Osteocyte (in vitro differentiated cells): ENCODE results near the gene OSBPL8. TPM values are rescaled to one million over a fixed set of nuclear protein-coding genes. Genes with fewer than 3 reads are reported as not detected.
"Not testable (repeated sequence)": the region's sequence is repeated elsewhere in the genome, so short reads cannot be mapped to it uniquely, and the experiment has no call there.

Experiments
- DNase-seq: peaks from one replicate; pipeline ENCODE4 v3.0.0; 2021; ENCODE audit warnings: mixed read lengths; ENCODE audit not compliant: unreplicated experiment; ENCODE audit errors: extremely low spot score
- H3K27ac Mint-ChIP-seq: one replicate; pipeline ENCODE4 v1.8.0; 2021; ENCODE audit warnings: mild to moderate bottlenecking, mixed read lengths; ENCODE audit not compliant: unreplicated experiment
- H3K27me3 Mint-ChIP-seq: one replicate; pipeline ENCODE4 v1.8.0; 2021; ENCODE audit warnings: mixed read lengths; ENCODE audit not compliant: unreplicated experiment
- H3K36me3 Mint-ChIP-seq: one replicate; pipeline ENCODE4 v1.8.0; 2021; ENCODE audit warnings: mixed read lengths; ENCODE audit not compliant: unreplicated experiment
- H3K4me1 Mint-ChIP-seq: one replicate; pipeline ENCODE4 v1.8.0; 2021; ENCODE audit warnings: mixed read lengths; ENCODE audit not compliant: unreplicated experiment
- H3K4me3 Mint-ChIP-seq: one replicate; pipeline ENCODE4 v1.8.0; 2021; ENCODE audit warnings: mild to moderate bottlenecking, moderate library complexity, mixed read lengths; ENCODE audit not compliant: unreplicated experiment
- H3K9me3 Mint-ChIP-seq: one replicate; pipeline ENCODE4 v1.8.0; 2021; ENCODE audit warnings: mixed read lengths; ENCODE audit not compliant: unreplicated experiment
- total RNA-seq: library from RNA; stranded (reverse); gene quantifications from 2 replicates; pipeline ENCODE4 v1.2.1, GENCODE V29; 2021
- TF ChIP-seq, protein P1 (sequence below): fragments of 200-600 bp; sonication (generic); IDR thresholded peaks from 2 replicates; pipeline ENCODE4 v1.5.0; 2021; ENCODE audit warnings: antibody characterized with exemption, mild to moderate bottlenecking, moderate library complexity

OSBPL8 gene
- total RNA-seq, 1 donor from 2014 or later, result 87.8 TPM

DNA sequence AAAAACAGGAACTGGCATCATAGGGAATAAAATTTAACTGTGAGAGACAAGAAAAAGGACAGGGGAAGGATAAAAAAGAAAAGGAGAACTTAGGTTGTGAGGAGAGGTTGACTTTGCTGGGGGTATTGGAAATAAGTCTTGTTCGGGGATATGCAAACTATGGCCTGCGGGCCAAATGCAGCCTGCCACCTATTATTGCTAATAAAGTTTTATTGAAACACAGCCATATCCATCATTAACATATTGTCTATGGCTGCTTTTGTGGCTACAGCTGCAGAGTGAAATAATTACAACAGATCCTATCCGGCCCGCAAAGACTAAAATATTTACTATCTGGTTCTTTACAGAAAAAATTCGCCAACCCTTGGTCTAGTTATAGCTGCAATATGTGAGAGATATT, 230.0 kb downstream of the OSBPL8 start:
- DNase-seq, result no peak
- H3K9me3 Mint-ChIP-seq, result peaks cover 4% of the 10 kb centered on the region
- H3K27ac Mint-ChIP-seq, result peak overlapping the region; percentile 74
- TF ChIP-seq, protein P1, sequence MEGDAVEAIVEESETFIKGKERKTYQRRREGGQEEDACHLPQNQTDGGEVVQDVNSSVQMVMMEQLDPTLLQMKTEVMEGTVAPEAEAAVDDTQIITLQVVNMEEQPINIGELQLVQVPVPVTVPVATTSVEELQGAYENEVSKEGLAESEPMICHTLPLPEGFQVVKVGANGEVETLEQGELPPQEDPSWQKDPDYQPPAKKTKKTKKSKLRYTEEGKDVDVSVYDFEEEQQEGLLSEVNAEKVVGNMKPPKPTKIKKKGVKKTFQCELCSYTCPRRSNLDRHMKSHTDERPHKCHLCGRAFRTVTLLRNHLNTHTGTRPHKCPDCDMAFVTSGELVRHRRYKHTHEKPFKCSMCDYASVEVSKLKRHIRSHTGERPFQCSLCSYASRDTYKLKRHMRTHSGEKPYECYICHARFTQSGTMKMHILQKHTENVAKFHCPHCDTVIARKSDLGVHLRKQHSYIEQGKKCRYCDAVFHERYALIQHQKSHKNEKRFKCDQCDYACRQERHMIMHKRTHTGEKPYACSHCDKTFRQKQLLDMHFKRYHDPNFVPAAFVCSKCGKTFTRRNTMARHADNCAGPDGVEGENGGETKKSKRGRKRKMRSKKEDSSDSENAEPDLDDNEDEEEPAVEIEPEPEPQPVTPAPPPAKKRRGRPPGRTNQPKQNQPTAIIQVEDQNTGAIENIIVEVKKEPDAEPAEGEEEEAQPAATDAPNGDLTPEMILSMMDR, result no peak
- H3K4me3 Mint-ChIP-seq, result no peak overlapping the region
- H3K4me1 Mint-ChIP-seq, result peaks cover 12% of the 10 kb centered on the region
- no peaks in the 10 kb centered on the region for H3K27me3 Mint-ChIP-seq
- no peaks in the 10 kb centered on the region for H3K36me3 Mint-ChIP-seq

DNA sequence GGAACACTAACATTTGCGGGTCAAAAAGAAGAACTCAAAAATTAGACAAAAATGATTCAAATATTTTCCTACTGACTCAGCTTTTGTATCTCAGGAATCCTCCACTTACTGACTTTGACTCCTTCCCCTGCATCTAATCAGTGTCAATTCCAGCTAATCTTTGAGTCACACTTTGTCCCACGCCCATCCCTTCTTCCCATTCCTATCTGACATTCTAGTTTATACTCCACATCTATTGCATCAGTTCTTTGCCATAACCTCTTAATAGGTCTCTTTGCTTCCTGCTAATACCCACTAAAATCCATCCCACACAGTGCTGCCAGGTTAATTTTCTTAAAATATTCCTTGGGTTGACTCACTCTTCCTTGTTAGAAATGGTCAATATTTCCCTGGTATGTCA, 230.4 kb downstream of the OSBPL8 start:
- H3K36me3 Mint-ChIP-seq, result no peaks in the 10 kb centered on the region
- no peaks in the 10 kb centered on the region for H3K27me3 Mint-ChIP-seq
- no peak overlapping the region for H3K4me3 Mint-ChIP-seq
- H3K4me1 Mint-ChIP-seq, result peaks cover 12% of the 10 kb centered on the region
- H3K9me3 Mint-ChIP-seq, result peaks cover 4% of the 10 kb centered on the region
- peak overlapping the region; percentile 74 for H3K27ac Mint-ChIP-seq
- TF ChIP-seq, protein P1, result no peak
- no peak for DNase-seq

DNA sequence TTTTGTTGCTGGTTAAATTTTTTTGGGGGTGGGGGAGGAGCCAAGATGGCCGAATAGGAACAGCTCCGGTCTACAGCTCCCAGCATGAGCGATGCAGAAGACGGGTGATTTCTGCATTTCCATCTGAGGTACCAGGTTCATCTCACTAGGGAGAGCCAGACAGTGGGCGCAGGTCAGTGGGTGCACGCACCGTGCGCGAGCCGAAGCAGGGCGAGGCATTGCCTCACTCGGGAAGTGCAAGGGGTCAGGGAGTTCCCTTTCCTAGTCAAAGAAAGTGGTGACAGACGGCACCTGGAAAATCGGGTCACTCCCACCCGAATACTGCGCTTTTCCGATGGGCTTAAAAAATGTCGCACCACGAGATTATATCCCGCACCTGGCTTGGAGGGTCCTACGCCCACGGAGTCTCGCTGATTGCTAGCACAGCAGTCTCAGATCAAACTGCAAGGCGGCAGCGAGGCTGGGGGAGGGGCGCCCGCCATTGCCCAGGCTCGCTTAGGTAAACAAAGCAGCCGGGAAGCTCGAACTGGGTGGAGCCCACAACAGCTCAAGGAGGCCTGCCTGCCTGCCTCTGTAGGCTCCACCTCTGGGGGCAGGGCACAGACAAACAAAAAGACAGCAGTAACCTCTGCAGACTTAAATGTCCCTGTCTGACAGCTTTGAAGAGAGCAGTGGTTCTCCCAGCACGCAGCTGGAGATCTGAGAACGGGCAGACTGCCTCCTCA, 239.8 kb downstream of the OSBPL8 start:
- H3K9me3 Mint-ChIP-seq, DNase-seq, H3K27ac Mint-ChIP-seq, H3K36me3 Mint-ChIP-seq, H3K27me3 Mint-ChIP-seq: not testable (repeated sequence)
- H3K4me1 Mint-ChIP-seq, result peaks cover 12% of the 10 kb centered on the region
- peak overlapping the region; percentile 60 for H3K4me3 Mint-ChIP-seq

GRCh38 chr12:76318773-76319594, 240.6 kb downstream of the OSBPL8 start:
- peaks cover 6% of the 10 kb centered on the region for H3K9me3 Mint-ChIP-seq
- no peak overlapping the region for H3K27ac Mint-ChIP-seq
- peaks cover 1% of the 10 kb centered on the region for H3K36me3 Mint-ChIP-seq
- TF ChIP-seq, protein P1, result no peak
- peak overlapping the region; percentile 60 for H3K4me3 Mint-ChIP-seq
- peaks cover 12% of the 10 kb centered on the region for H3K4me1 Mint-ChIP-seq
- no peaks in the 10 kb centered on the region for H3K27me3 Mint-ChIP-seq
- DNase-seq, result no peak

DNA sequence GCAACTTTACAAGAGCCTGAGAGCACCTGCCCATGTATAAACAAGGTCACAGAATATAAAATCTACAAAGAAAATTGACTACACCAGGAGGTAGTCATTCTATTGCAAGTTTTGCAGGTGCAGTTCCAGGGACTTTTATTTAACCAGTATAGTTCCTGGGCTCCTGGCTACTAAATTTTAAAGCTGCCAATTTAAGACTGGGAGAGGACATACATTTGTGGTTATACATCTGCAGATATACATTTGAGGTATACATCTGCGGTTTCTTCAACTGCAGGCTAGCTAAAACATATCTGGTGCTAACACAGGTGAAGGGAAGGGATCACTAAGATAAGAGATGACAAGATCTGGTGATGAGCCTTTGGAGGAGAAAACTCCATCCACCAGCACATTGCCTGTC, 241.6 kb downstream of the OSBPL8 start:
- H3K36me3 Mint-ChIP-seq, result peaks cover 1% of the 10 kb centered on the region
- H3K4me3 Mint-ChIP-seq, result no peak overlapping the region
- peaks cover 6% of the 10 kb centered on the region for H3K9me3 Mint-ChIP-seq
- H3K4me1 Mint-ChIP-seq, result peaks cover 12% of the 10 kb centered on the region
- DNase-seq, result no peak
- H3K27ac Mint-ChIP-seq, result no peak overlapping the region
- TF ChIP-seq, protein P1, result no peak
- no peaks in the 10 kb centered on the region for H3K27me3 Mint-ChIP-seq
